ENCODE measurements around the gene FKBP14. TPM values are rescaled to one million over a fixed set of nuclear protein-coding genes. Genes with fewer than 3 reads are reported as not detected.
"Not testable (repeated sequence)": the region's sequence is repeated elsewhere in the genome, so short reads cannot be mapped to it uniquely, and the experiment has no call there.

The FKBP14 gene
- polyA plus RNA-seq, 2 of the 4 experiments (the other 2 are of a cell fraction) = 10.6 to 22.8 TPM

DNA sequence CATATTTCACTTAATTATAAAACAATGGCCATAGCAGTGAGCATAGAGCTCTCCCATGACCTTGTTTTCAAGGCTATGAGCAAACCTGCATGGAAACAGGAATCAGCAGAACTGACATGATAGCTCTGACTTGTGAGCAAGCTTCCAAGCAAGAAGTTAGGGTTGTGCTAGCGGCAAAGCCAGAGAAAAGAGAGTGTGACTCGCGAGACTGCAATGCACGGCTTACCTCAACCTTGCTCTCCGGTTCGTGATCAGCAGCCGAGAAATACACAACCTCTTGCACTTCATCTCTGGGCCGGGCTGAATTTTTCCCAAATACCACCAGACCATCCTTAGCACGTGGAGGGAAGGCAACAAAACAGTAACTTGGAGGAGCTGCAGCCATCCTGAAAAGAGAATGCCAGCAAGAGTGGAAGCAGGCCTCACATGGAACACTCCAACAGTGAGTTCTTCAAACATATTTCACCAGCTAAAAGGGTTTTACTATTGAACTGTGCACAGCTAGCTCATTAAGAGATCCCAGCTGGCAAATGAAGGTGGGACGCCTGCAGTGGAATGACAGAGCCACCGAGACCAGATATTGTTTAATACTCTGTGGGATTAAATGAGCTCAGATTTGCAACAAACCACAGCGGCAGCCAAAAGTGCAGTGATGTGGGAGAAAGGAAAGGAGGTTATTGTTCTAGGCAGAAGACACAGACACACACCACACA lies 57.7 kb downstream of the FKBP14 start:
- WGBS (ENCODE audit: missing lambda C conversion rate) = 92% methylated on average over 12 of the region's 12 CpGs
- DNase-seq (ENCODE audit: low read depth in 1 of 2, low spot score in 1 of 2) = no peak
- ChIA-PET CTCF (interaction anchor here (2.1 kb wide), 1 partner anchor 48 kb away, joined by 4 read pairs; no protein-coding TSS in a partner anchor), POLR2A (no interaction called here)
- Histone ChIP-seq H3K27ac (no peak overlapping the region), H3K4me3 (no peak overlapping the region), H3K4me1 (no peaks in the 10 kb centered on the region), H3K4me2 (no peak overlapping the region), H3K9me3 (no peaks in the 10 kb centered on the region)
- no peak for FAIRE-seq
- ATAC-seq = no peak
- no peak for TF ChIP-seq FOXS1 (CRISPR knock-in tag; IDR thresholded peaks at IDR 0.05)
- TF ChIP-seq MAX (IDR thresholded peaks at IDR 0.05) = no peak
- no peak for TF ChIP-seq BHLHE40 (IDR thresholded peaks at IDR 0.05; ENCODE audit: low read depth, low read length)
- TF ChIP-seq EHF (CRISPR knock-in tag; IDR thresholded peaks at IDR 0.05) = no peak
- no peak for TF ChIP-seq HDAC2 (IDR thresholded peaks at IDR 0.05)
- TF ChIP-seq RNF2 (IDR thresholded peaks at IDR 0.05; ENCODE audit: borderline replicate concordance, low read depth) = no peak
- no peak for TF ChIP-seq CBX8 (IDR thresholded peaks at IDR 0.05)
- TF ChIP-seq RFX5 (IDR thresholded peaks at IDR 0.05) = no peak
- TF ChIP-seq ZSCAN20 (CRISPR knock-in tag; IDR thresholded peaks at IDR 0.05) = no peak

GRCh38 chr7:29965030-29965429 lies 61.5 kb downstream of the FKBP14 start:
- no peak for FAIRE-seq
- TF ChIP-seq RNF2 (IDR thresholded peaks at IDR 0.05; ENCODE audit: borderline replicate concordance, low read depth) (no peak), ELK1 (IDR thresholded peaks at IDR 0.05; ENCODE audit: low read depth, low read length) (no peak), HOXA7 (CRISPR knock-in tag; IDR thresholded peaks at IDR 0.05) (no peak), SMC3 (IDR thresholded peaks at IDR 0.05) (no peak), ZNF302 (CRISPR knock-in tag; IDR thresholded peaks at IDR 0.05) (no peak), CHD4 (IDR thresholded peaks at IDR 0.05; ENCODE audit: borderline replicate concordance) (no peak), NFE2L2 (conservative IDR thresholded peaks at IDR 0.05; ENCODE audit: low read length) (no peak), HDAC2 (IDR thresholded peaks at IDR 0.05) (no peak), FOSB (CRISPR knock-in tag; IDR thresholded peaks at IDR 0.05) (no peak)
- TF ChIP-seq, protein P1, sequence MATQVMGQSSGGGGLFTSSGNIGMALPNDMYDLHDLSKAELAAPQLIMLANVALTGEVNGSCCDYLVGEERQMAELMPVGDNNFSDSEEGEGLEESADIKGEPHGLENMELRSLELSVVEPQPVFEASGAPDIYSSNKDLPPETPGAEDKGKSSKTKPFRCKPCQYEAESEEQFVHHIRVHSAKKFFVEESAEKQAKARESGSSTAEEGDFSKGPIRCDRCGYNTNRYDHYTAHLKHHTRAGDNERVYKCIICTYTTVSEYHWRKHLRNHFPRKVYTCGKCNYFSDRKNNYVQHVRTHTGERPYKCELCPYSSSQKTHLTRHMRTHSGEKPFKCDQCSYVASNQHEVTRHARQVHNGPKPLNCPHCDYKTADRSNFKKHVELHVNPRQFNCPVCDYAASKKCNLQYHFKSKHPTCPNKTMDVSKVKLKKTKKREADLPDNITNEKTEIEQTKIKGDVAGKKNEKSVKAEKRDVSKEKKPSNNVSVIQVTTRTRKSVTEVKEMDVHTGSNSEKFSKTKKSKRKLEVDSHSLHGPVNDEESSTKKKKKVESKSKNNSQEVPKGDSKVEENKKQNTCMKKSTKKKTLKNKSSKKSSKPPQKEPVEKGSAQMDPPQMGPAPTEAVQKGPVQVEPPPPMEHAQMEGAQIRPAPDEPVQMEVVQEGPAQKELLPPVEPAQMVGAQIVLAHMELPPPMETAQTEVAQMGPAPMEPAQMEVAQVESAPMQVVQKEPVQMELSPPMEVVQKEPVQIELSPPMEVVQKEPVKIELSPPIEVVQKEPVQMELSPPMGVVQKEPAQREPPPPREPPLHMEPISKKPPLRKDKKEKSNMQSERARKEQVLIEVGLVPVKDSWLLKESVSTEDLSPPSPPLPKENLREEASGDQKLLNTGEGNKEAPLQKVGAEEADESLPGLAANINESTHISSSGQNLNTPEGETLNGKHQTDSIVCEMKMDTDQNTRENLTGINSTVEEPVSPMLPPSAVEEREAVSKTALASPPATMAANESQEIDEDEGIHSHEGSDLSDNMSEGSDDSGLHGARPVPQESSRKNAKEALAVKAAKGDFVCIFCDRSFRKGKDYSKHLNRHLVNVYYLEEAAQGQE (IDR thresholded peaks at IDR 0.05) = no peak
- TF ChIP-seq, protein P2, sequence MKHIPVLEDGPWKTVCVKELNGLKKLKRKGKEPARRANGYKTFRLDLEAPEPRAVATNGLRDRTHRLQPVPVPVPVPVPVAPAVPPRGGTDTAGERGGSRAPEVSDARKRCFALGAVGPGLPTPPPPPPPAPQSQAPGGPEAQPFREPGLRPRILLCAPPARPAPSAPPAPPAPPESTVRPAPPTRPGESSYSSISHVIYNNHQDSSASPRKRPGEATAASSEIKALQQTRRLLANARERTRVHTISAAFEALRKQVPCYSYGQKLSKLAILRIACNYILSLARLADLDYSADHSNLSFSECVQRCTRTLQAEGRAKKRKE (CRISPR knock-in tag; IDR thresholded peaks at IDR 0.05; ENCODE audit: low read depth) = no peak
- CTCF ChIA-PET = no interaction called here
- 90% methylated on average over 3 of the region's 3 CpGs for WGBS (ENCODE audit: missing lambda C conversion rate)
- no peak for DNase-seq (ENCODE audit: low read depth in 1 of 2, low spot score in 1 of 2)
- POLR2A ChIA-PET = no interaction called here
- Histone ChIP-seq H3K27ac (no peak overlapping the region), H3K4me3 (no peak overlapping the region), H3K4me1 (no peaks in the 10 kb centered on the region), H3K4me2 (no peak overlapping the region), H3K9me3 (no peaks in the 10 kb centered on the region)
- no peak for ATAC-seq

DNA sequence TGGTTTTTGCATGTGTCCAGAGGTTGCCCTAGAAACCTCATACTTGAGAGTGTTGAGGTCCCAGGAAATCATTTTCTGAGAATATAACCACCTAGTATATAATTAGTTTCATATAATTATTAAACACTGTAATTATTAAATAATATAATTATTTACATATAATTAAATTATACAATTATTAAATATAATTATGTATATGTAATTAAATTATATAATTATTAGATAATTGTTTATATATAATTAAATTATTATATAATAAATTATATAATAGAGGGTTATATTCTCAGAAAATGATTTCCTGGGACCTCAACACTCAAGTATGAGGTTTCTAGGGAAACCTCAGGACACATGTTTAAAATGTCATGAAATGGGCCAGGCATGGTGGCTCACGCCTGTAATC lies 64.5 kb downstream of the FKBP14 start:
- H3K27ac ChIP-seq = no peak overlapping the region
- H3K9me3 ChIP-seq = no peaks in the 10 kb centered on the region
- CTCF ChIA-PET = no interaction called here
- POLR2A ChIA-PET = no interaction called here
- no peaks in the 10 kb centered on the region for H3K4me1 ChIP-seq
- no peak overlapping the region for H3K4me2 ChIP-seq
- TF ChIP-seq JUNB (IDR thresholded peaks at IDR 0.05) (no peak), HMGXB4 (CRISPR knock-in tag; IDR thresholded peaks at IDR 0.05; ENCODE audit: borderline replicate concordance) (no peak), ZNF302 (CRISPR knock-in tag; IDR thresholded peaks at IDR 0.05) (no peak), CBX8 (IDR thresholded peaks at IDR 0.05) (no peak), HOXB5 (CRISPR knock-in tag; IDR thresholded peaks at IDR 0.05) (no peak), POLR2A (IDR thresholded peaks at IDR 0.05; ENCODE audit: low read length) (no peak), SREBF2 (IDR thresholded peaks at IDR 0.05) (no peak), MAX (IDR thresholded peaks at IDR 0.05) (no peak), TFCP2L1 (CRISPR knock-in tag; IDR thresholded peaks at IDR 0.05) (no peak)
- no peak overlapping the region for H3K4me3 ChIP-seq
- WGBS (ENCODE audit: missing lambda C conversion rate) = 87% methylated on average over 1 of the region's 1 CpG
- ATAC-seq = no peak
- FAIRE-seq = no peak
- DNase-seq (ENCODE audit: low read depth in 1 of 2, low spot score in 1 of 2) = no peak

DNA sequence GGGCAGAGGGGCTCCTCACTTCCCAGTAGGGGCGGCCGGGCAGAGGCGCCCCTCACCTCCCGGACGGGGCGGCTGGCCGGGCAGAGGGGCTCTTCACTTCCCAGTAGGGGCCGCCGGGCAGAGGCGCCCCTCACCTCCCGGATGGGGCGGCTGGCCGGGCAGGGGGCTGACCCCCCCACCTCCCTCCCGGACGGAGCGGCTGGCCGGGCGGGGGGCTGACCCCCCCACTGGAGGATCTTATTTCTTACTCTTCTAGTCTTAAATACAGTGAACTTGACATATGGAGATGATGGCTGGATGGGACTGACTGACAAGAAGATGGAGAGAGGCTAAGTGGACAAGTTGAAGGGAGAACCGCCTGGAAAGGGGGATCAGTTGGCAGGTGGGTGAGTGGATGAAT lies 64.9 kb downstream of the FKBP14 start:
- WGBS (ENCODE audit: missing lambda C conversion rate) = 97% methylated on average over 1 of the region's 19 CpGs
- CTCF ChIA-PET; POLR2A ChIA-PET; H3K4me3 ChIP-seq; H3K9me3 ChIP-seq; DNase-seq (ENCODE audit: low read depth in 1 of 2, low spot score in 1 of 2); H3K4me1 ChIP-seq; H3K4me2 ChIP-seq; FAIRE-seq; H3K27ac ChIP-seq; ATAC-seq: not testable (repeated sequence)

All from A549 (cell line).